SHP77 (cell line): ENCODE data around the gene TIRAP.
"Not testable (repeated sequence)": the region's sequence is repeated elsewhere in the genome, so short reads cannot be mapped to it uniquely, and the experiment has no call there.

Experiments used
- DNase-seq, 2 experiments: peaks; one replicate each; lab custom pipeline; 2025; lab: John Stamatoyannopoulos, UW

Gene TIRAP

GRCh38 chr11:126284829-126285228, 1.9 kb downstream of the TIRAP start:
- peak; percentile 21 to 56 for DNase-seq

GRCh38 chr11:126288237-126288636, 5.3 kb downstream of the TIRAP start:
- no peak for DNase-seq

GRCh38 chr11:126290887-126291286, 8.0 kb downstream of the TIRAP start:
- no peak for DNase-seq

- DNase-seq, result no peak
Measured at GRCh38 chr11:126293726-126294125, 10.8 kb downstream of the TIRAP start.

GRCh38 chr11:126297004-126297403, 14.1 kb downstream of the TIRAP start:
- DNase-seq, result no peak

- DNase-seq, result peak; percentile 73 to 85
Measured at GRCh38 chr11:126303623-126304456, 20.9 kb downstream of the TIRAP start, which contains the start of gene DCPS. Gene DCPS, plus strand, starts transcription at chr11:126304060. Its CDS starts 21 bp downstream, at chr11:126304081.

DNA sequence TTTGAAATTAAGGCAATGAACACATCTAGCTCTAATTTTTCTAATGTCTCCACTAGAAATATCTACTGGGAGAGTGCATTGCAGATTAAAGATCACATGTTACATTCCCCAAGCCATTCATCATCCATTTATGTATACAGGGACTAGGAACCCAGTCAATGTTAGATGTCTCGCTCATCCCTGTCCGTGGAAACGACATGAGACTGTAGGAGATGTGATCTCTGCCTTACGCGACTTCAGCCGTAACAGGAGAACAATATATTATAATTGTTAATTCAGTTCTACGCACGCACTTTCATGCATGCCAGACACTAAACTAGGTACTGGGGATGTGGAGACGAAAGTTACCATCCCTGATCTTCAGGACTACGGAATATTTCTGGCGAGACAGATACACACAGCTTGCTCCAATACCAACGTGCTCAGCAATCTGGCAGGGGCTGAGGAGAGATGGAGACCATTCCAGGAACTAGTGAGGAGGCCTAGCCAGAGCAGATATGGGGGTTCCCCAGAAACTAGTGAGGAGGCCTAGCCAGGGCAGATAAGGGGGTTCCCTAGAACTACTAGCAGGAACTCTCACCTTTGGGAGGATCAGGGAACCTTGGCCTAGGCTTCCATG, 21.7 kb downstream of the TIRAP start:
- DNase-seq, result peak in 1 of 2 experiments; percentile 55

DNA sequence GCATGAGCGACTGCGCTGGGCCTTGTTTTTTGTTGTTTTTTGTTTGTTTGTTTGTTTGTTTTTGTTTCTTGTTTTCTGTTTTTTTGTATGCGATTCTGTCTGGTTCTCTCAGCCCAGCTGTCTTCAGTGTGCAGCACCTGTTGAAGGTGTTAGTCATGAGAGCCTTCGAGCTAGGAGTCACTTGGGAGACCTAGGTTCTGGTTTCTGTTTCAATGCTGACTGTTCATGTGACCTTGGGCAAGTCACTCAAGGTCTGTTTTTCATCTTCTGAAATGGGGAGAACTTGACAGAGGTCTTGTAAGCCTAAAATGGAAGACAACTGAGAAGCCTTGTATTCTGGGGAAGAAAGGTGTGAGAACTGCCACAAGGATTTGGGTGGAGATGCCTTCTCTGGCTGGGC, 22.8 kb downstream of the TIRAP start:
- no peak for DNase-seq

DNA sequence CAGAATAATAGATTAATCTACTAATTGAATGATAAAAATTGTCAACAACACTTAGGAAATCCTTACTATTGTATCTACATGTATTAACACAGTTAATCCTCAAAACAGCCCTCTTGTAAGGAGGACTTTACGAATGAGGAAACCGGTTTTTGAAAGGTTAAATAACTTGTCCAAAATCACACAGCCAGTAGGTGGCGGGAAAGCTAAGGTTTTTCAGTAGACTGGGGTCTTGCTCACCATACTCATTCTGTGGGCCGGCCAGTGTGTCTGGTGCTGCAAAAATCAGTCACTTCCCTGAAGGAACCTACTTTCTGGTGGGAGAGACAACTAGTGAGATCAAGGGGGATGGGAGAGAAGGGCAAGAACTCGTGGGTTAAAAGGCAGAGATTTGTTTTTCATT, 24.8 kb downstream of the TIRAP start:
- peak; percentile 33 to 34 for DNase-seq

DNA sequence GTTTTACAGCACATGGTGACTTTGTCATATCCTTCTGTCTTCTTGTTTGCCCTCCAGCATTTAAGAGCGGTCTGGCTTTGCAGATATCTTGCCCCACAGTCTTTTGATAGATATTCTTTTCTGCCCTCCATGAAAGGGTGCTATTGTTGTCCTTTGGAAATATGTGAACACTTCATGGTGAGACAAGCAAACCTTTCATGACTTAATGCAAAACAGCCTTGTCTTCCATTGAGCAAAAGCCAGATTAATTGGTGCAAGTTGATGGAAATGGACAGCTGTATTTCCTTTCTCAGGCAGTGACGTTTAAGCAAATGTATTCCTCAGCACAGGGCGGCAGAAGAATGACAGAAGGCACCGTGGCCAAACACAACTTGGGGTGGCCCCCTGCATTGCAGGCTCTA, 25.4 kb downstream of the TIRAP start:
- no peak for DNase-seq

DNA sequence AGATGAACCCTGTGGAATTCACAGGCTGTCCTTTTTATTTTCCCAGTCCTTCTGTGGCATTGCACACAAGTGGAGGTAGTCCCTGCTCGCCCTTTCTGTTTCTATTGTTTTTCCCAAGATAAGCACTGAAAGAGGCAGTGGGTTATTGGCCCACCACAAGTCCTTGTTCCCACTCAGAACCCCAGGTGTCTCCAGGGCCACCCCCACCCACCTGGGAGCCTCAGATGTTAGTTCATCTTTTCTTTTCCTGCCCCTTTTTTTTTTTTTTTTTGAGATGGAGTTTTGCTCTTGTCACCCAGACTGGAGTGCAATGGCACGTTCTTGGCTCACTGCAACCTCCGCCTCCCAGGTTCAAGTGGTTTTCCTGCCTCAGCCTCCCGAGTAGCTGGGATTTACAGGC, 25.9 kb downstream of the TIRAP start:
- DNase-seq, result not testable (repeated sequence)

DNA sequence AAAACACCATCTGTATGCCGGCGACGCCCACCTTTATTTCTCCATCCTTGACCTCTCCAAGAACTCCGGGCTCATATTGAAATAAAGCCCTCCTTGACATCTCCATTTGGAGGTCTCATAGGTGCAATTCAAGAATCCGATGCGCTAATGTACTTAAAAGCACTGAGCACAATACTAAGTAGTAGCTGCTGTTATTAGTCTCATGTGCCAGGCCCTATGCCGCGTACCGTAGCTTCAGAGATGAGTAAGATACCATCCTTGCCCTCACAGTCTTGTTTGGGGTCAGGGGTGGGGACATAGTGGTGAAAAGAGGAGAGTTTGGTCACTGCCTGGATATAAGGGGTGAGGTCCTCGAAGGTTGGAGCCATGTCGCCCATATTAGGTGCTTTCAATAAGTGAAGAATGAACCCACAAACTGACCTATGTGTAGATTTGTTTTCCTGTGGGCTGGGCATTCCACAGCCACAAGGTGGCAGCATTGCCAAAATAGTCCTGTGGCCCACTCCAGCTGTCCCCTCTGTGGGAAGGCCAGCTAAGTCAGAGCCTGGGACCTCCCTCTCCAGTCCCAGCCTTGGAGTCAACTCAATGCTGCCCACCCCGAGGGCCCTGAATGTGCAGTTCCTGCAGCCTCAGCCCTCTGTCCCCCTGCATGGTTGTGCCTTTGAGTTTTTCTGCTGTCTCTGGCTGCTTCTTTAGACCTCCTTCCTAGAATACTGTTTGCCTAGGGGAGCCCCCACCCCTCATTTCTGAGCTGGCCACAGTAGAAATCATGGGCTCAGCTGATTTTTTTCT, 27.5 kb downstream of the TIRAP start:
- peak; percentile 52 to 62 for DNase-seq

DNA sequence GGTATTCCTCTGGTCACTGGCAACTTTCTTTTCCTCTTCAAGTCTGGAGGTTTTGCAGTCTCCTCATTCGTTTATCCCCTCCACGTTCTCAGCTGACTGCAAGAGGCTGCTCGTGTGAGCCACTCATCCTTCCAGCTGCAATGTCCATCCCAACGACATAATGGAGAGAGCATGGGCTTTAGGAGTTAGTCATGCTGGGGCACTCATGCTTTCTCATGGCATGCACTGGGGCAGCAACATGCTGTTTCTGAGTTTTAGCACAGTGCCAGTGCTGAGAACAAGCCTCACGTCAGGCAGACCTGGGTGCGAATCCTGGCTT, 28.1 kb downstream of the TIRAP start:
- no peak for DNase-seq

GRCh38 chr11:126311401-126312291, 28.8 kb downstream of the TIRAP start:
- no peak for DNase-seq

- no peak for DNase-seq
Measured at GRCh38 chr11:126312961-126313360, 30.1 kb downstream of the TIRAP start.

DNA sequence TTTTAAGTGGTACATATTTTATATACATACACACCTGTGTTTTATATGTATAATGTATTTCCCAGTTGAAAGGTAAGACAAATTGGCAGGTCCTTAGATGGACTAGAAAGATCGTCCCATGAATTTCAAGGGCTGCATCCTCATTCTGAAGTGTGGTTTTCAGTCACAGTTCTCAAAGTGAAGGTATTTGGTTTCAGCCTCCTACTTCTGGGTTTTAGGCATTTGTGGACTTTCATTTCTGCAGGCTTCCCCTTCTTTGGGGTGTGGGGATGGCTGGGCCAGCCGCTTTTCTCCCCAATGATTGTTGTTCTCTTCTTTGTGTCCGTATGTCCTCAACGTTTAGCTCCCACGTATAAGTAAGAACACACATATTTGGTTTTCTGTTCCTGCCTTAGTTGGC, 30.9 kb downstream of the TIRAP start:
- no peak for DNase-seq

GRCh38 chr11:126317432-126317755, 34.5 kb downstream of the TIRAP start:
- no peak for DNase-seq

- DNase-seq, result no peak
Measured at GRCh38 chr11:126317756-126318573, 35.1 kb downstream of the TIRAP start.

- DNase-seq, result no peak
Measured at GRCh38 chr11:126318574-126319373, 35.9 kb downstream of the TIRAP start.

DNA sequence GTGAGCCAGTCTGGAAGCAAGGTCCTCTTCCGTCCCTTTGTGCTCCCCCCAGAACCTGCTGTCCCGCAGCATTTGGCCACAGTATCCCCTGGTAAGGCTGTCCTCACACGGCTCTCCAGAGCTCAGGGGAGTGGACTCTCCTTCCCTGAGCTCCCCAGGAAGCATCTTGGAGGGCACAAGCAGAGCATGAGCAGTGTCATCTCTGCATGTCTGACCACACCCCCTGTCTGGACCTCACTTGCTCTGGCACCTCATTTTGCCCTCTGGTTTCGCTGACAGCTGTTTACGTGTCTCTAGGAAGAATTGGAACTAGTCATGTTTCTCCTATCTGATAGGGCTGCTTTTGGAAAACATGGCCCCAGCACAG, 36.5 kb downstream of the TIRAP start:
- DNase-seq, result no peak
